Activated CD4-positive, alpha-beta T cell treated with anti-CD3 and anti-CD28 coated beads, Interleukin-2, amount 50 U/mL, for 24 hours (primary cell): ENCODE results near the gene XCL1.
"Not testable (repeated sequence)": the region's sequence is repeated elsewhere in the genome, so short reads cannot be mapped to it uniquely, and the experiment has no call there.

ENCODE experiments used
- DNase-seq, 2 donors: peaks; one replicate each; pipeline ENCODE4 v3.0.0-alpha.2; 2020; ENCODE audit warnings: low read depth in 1 of 2, low spot score in 1 of 2

Gene XCL1

DNA sequence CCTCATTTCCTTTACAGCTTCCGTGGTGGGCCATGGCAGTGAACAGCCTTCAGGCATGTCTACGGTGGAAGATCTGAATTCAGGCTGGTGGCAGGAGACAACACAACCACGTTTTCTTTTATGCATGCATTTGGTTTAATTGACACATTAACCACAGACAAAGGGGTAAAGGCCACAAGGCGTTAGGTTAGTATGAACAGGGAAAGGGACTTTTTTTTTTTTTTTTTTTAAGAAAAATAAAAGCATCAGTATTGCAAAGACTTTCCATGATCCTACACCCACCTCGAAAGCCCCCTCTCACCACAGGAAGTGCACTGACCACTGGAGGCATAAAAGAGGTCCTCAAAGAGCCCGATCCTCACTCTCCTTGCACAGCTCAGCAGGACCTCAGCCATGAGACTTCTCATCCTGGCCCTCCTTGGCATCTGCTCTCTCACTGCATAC is at the start of gene XCL1:
TSS of gene XCL1 (plus strand) at position 361 of the 444 bp plus-strand sequence. CDS start at position 394, 33 bp downstream.
- DNase-seq, result not testable (repeated sequence)

DNA sequence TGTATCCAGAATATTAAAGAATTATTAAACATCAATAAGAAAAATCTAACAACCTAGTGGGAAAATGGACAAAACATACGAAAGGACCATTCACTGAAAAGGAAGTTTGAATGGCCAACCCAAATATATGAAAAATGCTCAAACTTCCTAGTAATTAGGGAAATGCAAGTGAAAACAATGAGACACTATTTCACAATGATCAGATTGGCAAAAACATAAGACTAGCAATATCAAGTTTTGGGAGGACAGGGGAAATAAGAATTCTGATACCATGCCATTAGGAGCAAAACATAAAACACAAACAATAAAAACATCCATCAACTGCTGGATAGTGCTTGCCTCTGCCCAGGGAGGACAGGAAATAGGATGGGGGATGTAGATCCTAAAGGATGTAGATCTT is 46.9 kb upstream of the XCL1 start:
- no peak for DNase-seq

DNA sequence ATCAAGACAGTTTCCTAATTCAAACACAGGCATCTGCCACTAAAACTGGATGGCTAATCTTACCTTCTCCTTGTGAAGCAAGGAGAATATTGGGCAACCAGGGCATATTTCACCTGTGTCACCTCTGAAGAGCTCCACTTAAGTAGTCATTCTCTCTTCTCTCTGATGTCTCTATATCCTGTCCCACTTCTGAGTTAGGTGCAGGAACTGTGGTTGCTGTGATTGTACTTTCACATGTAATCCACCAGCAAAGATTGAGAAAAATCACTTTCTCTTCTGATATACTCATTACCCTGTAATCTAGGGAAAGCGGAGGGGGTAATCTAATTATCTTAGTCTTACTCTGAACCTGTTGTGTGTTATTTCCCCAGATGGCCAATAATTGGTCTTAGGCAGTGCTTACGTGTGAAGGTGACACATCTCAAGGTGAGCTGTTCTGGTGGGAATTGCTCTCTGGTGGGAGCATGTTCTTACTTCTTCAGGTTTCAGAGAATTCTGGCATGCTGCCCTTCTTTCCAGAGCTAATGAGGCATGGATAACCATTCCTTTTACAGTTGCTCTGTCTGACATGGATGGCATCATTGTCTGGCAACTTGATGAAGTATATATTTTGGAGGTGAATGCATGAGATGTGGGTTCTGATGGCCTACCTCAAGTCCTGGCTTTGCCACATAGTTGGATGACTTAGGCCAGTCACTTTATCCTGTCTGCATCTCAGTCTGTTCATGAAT is 44.6 kb upstream of the XCL1 start:
- DNase-seq, result no peak

DNA sequence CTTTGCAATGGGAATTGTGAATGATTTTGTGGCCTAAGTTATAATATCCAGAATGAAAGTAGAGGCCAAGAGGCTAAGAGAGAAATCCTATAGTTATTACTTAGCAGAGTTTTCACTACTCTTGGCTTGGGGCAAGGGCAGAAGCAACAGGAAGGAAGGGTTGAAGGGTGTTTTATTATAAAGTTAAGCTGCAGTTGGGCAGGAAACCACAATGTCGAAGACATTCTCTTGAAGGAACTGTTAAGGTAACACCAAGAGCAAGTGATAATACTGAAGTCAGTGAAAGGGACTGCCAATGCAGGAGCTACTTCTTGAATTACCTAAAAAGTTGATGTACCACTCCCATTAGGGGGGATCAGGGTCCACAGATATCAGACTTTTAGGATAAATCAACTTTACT is 40.9 kb upstream of the XCL1 start:
- no peak for DNase-seq

GRCh38 chr1:168540798-168541197 is 35.6 kb upstream of the XCL1 start:
- DNase-seq, result not testable (repeated sequence)

DNA sequence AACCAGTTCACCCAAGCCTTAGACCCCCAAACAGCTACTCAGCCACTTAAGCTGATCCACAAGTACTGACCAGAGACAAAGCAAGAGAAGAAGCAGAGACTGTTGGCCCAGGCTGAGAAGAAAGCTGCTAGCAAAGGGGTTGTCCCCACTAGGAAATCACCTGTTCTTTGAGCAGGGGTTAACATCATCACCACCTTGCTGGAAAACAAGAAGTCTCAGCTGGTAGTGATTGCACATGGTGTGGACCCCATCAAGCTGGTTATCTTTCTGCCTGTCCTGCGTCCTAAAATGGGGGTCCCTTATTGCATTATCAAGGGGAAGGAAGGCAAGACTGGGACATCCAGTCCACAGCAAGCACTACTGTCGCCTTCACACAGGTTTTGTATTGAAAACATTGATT is 33.4 kb upstream of the XCL1 start:
- DNase-seq, result not testable (repeated sequence)

DNA sequence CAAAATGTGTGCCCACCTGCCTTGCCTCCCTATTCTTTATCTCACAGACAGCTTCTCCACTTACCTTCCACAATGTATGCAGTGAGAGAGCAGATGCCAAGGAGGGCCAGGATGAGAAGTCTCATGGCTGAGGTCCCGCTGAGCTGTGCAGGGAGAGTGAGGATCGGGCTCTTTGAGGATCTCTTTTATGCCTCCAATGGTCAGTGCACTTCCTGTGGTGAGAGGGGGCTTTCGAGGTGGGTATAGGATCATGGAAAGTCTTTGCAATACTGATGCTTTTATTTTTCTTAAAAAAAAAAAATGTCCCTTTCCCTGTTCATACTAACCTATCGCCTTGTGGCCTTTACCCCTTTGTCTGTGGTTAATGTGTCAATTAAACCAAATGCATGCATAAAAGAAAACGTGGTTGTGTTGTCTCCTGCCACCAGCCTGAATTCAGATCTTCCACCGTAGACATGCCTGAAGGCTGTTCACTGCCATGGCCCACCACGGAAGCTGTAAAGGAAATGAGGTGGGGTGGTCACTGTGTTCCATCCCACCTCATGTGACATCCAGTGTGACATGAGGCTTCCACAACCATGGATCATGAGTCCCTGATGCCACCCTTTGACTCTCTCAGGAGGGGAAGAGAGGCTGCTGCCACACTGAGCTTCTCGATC is 32.4 kb upstream of the XCL1 start, which contains the start of gene XCL2:
TSS of gene XCL2 (minus strand) at position 158 of the 659 bp plus-strand sequence. CDS start at position 125, 33 bp downstream.
- DNase-seq, result not testable (repeated sequence)

- not testable (repeated sequence) for DNase-seq
Measured at GRCh38 chr1:168545678-168546552, 30.5 kb upstream of the XCL1 start.

DNA sequence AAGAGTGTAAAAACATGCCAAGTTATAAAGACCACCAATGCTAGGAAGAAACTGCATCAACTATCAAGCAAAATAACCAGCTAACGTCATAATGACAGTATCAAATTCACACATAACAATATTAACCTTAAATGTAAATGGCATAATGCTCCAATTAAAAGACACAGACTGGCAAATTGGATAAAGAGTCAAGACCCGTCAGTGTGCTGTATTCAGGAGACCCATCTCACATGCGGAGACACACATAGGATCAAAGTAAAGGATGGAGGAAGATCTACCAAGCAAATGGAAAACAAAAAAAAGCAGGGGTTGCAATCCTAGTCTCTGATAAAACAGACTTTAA is 29.9 kb upstream of the XCL1 start:
- not testable (repeated sequence) for DNase-seq

- DNase-seq, result no peak
Measured at GRCh38 chr1:168550971-168551370, 25.4 kb upstream of the XCL1 start.

DNA sequence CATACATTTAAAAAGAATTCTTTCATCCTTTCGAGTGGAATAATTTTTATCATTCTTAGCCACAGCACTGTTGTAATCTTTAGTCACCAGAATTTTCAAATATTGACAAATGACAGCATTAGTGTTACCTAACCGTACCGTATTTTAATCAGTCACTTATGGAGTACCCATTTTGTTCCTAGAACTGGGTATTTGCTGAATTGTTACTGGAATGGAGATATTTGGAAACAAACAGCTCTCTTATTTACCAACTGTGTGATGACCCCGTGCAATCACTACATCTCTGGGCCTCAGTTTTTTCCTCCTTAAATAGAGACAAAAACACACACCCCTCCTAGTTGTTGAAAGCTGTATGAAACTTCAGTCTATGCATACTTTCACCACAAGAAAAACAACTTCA is 24.7 kb upstream of the XCL1 start:
- no peak for DNase-seq

DNA sequence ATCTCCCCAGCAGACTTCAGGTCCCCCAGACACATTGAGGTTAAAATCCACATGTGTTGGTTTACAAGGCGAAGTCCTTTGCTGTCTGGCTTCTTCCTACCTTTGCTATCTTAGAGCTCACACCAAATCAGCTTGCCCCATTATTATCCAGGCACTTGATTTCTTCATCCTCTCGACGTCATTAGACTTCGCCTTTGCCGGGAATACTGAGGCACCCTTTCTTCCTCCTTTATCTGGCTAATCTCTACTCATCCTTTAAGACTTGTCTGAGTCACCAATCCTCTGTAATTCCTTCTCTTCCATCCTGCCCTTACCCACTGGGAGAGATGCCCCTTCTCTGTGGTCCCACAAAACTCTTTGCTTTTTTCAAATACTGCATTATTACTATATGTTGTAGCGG is 23.4 kb upstream of the XCL1 start:
- no peak for DNase-seq

DNA sequence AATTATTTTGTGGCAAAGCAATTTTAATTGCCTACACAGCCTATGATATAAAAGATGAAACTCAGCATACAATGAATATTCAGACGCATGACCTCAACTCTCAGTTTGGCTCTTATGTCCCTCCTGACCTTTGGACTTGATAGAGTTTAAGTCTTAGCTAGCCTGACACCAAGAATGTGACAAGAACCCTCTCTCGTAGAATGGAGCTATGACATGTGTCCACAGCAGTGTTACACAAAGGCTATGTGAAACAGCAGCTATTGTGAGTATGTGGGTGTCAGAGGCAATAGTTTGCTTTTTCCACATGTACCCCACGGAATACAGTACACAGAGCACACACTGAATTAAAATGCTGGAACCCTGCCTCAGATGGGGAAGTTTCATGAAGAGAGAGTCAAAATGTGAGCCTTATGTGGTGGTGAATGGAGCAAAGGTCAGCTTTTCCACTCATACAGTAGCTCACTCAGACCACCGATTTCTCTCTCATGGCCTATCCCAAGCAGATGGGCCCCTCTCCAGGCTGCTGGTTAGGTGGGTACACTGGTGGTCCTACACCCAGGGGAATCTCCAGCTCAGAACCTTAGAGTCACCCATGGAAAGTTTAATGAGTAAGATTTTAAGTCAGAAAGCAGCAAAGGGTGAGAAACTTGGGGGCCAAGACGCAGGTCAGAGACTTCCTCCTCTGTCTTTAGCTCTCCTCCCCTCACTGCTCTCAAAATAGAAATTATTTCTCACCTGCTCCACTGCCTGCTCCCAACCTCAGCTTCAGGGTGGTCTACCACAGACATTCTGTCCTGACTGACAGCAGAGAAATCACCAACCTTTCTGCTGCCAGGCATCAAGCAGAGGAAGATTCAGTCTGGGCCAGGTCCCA is 22.5 kb upstream of the XCL1 start:
- no peak for DNase-seq

DNA sequence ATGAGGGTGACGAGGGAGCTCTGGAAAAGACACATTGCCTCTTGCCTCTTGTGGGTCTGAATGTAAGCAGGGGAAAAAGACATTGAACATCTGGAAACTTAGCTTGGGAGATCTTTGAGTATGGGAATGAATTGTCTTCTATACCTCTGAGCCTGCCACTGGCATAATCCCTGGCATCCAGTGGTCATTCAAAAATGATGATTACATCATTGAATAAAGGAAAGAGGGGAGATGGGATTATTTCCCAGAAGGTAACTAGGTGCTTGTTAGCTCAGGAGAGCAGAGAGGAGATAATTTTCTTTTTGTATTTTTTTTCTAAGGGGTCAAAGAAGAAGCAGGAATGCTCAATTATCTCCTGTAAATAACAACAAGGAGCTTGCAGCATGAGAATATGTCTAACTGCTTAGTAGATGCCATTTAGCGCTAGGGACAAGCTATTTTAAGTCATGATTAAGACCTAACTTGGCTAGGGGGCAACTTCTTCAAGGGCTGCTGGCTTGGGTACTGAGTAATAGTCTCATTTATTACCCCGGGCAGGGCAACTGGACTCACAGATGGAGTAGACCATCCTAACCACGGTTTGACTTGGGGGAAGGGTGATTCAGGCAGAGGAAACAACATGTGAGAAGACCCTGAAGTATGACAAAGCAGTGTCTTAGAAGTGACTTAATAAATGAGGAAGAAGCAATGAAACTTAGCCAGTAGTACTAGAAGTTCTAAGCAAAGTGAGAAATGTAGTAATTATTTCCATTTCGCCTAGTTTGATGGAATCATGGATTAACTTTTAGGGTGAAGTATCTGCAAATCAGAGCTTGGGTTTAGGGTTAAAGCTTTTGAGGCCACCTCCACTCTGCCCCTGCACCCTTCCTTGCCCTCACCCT is 21.6 kb upstream of the XCL1 start:
- DNase-seq, result no peak

GRCh38 chr1:168555508-168556046 is 20.8 kb upstream of the XCL1 start:
- DNase-seq, result no peak

DNA sequence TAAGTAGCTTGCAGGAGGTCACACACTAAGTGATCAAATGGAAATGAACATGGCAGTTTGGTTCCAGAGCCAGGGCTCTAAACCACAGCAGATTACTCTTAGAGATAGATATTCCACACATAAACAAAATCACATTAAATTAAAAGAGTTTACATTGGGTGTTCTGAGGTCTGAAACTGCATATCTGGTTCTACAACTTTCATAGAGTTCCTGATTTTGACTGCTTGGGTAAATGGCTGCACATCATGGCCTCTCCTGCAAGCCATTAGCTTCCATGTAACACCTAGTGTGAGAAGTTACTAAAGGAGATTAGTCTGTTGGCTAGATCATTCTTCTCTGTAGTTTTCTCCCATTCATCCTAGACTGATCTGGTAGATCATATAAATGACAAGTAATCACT is 19.8 kb upstream of the XCL1 start:
- DNase-seq, result no peak

DNA sequence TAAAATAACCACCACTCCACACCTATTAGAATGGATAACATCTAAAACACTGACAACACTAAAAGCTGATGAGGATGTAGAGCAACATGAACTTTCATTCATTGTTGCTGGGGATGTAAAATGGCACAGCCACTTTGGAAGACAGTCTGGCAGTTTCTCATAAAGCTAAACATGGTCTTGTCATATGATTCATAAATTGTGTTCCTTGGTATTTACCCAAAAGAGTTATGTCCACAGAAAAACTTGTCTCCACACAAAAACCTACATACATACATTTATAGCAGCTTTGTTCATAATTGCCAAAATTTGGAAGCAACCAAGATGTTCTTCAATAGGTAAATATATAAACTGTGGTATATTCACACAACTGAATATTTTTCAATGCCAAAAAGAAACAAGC is 16.0 kb upstream of the XCL1 start:
- DNase-seq, result no peak

GRCh38 chr1:168561989-168562388 is 14.4 kb upstream of the XCL1 start:
- no peak for DNase-seq

DNA sequence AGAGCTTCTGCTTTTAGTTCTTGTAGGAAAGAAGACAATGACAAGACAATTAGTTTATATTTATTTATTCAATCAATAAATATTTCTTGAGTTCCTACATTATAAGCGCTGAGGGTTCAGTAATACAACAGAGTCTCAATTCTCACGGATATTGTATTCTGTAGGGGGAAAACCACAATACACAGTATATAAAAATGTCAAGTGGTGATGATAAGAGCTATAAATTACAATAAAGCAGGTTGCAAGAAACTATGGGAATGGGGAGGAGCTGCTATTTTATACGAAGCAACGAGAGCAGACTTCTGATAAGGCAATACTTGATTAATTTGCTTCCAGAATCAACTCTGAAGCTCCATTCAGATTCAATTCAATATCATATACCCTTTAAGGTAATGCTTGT is 10.6 kb upstream of the XCL1 start:
- no peak for DNase-seq
